ENCODE measurements around the gene GPR4. TPM values are rescaled to one million over a fixed set of nuclear protein-coding genes. Genes with fewer than 3 reads are reported as not detected.

Gene GPR4
- not detected in 2 replicates for total RNA-seq

- peaks cover 8% of the 10 kb centered on the region for H3K4me1 ChIP-seq (ENCODE audit: insufficient read depth, low read length)
- H3K79me2 ChIP-seq (ENCODE audit: insufficient read depth, low read length): no peaks in the 10 kb centered on the region
- H3K4me2 ChIP-seq (ENCODE audit: insufficient read depth, low read length): no peak within 1 kb of the TSS
- TF ChIP-seq CTCF (IDR thresholded peaks at IDR 0.05; ENCODE audit: extremely low read depth, low read depth, low read length): no peak
- no peak within 1 kb of the TSS for H3K4me3 ChIP-seq (ENCODE audit: insufficient read depth, low read length)
- H4K20me1 ChIP-seq (ENCODE audit: insufficient read depth, low read length): no peaks in the 10 kb centered on the region
- no peaks in the 10 kb centered on the region for H3K9me3 ChIP-seq (ENCODE audit: low read depth, low read length)
- peaks cover 49% of the 10 kb centered on the region for H3K27me3 ChIP-seq (ENCODE audit: insufficient read depth, low read length)
- peak within 1 kb of the TSS; percentile 3 for H2AFZ ChIP-seq (ENCODE audit: low read length)
- H3K27ac ChIP-seq (ENCODE audit: low read depth, low read length): no peak within 1 kb of the TSS
- peak; percentile 62 for DNase-seq (ENCODE audit: insufficient read length, low spot score, missing footprints)
- H3K36me3 ChIP-seq (ENCODE audit: insufficient read depth, low read length): no peaks in the 10 kb centered on the region
Measured at GRCh38 chr19:45601524-45602374, at the start of gene GPR4. Gene GPR4, minus strand, starts transcription at chr19:45602212. Its CDS starts 10,346 bp downstream, at chr19:45591866.

GRCh38 chr19:45650722-45651121 lies 48.7 kb upstream of the GPR4 start:
- no peaks in the 10 kb centered on the region for H3K79me2 ChIP-seq (ENCODE audit: insufficient read depth, low read length)
- DNase-seq (ENCODE audit: insufficient read length, low spot score, missing footprints): no peak
- no peak overlapping the region for H3K4me2 ChIP-seq (ENCODE audit: insufficient read depth, low read length)
- no peaks in the 10 kb centered on the region for H3K4me1 ChIP-seq (ENCODE audit: insufficient read depth, low read length)
- H3K27me3 ChIP-seq (ENCODE audit: insufficient read depth, low read length): no peaks in the 10 kb centered on the region
- no peaks in the 10 kb centered on the region for H3K36me3 ChIP-seq (ENCODE audit: insufficient read depth, low read length)
- no peak overlapping the region for H2AFZ ChIP-seq (ENCODE audit: low read length)
- no peak for TF ChIP-seq CTCF (IDR thresholded peaks at IDR 0.05; ENCODE audit: extremely low read depth, low read depth, low read length)
- no peak overlapping the region for H3K4me3 ChIP-seq (ENCODE audit: insufficient read depth, low read length)
- no peaks in the 10 kb centered on the region for H3K9me3 ChIP-seq (ENCODE audit: low read depth, low read length)
- no peaks in the 10 kb centered on the region for H4K20me1 ChIP-seq (ENCODE audit: insufficient read depth, low read length)
- no peak overlapping the region for H3K27ac ChIP-seq (ENCODE audit: low read depth, low read length)

- Histone ChIP-seq H2AFZ (ENCODE audit: low read length) (peak overlapping the region; percentile 91), H3K9me3 (ENCODE audit: low read depth, low read length) (no peaks in the 10 kb centered on the region)
- no peak for TF ChIP-seq CTCF (IDR thresholded peaks at IDR 0.05; ENCODE audit: extremely low read depth, low read depth, low read length)
Measured at GRCh38 chr19:45646345-45646698, 44.3 kb upstream of the GPR4 start.

GRCh38 chr19:45645631-45646344 lies 43.8 kb upstream of the GPR4 start:
- no peaks in the 10 kb centered on the region for H4K20me1 ChIP-seq (ENCODE audit: insufficient read depth, low read length)
- no peak for TF ChIP-seq CTCF (IDR thresholded peaks at IDR 0.05; ENCODE audit: extremely low read depth, low read depth, low read length)
- H3K36me3 ChIP-seq (ENCODE audit: insufficient read depth, low read length): no peaks in the 10 kb centered on the region
- peaks cover 17% of the 10 kb centered on the region for H3K4me1 ChIP-seq (ENCODE audit: insufficient read depth, low read length)
- H3K27ac ChIP-seq (ENCODE audit: low read depth, low read length): no peak overlapping the region
- peak overlapping the region; percentile 68 for H3K4me3 ChIP-seq (ENCODE audit: insufficient read depth, low read length)
- H3K9me3 ChIP-seq (ENCODE audit: low read depth, low read length): no peaks in the 10 kb centered on the region
- H2AFZ ChIP-seq (ENCODE audit: low read length): peak overlapping the region; percentile 91
- H3K27me3 ChIP-seq (ENCODE audit: insufficient read depth, low read length): no peaks in the 10 kb centered on the region
- DNase-seq (ENCODE audit: insufficient read length, low spot score, missing footprints): peak; percentile 100
- peak overlapping the region; percentile 75 for H3K4me2 ChIP-seq (ENCODE audit: insufficient read depth, low read length)
- H3K79me2 ChIP-seq (ENCODE audit: insufficient read depth, low read length): no peaks in the 10 kb centered on the region

More at GRCh38 chr19:45646345-45646698, 44.3 kb upstream of the GPR4 start:
- Histone ChIP-seq H4K20me1 (ENCODE audit: insufficient read depth, low read length) (no peaks in the 10 kb centered on the region), H3K36me3 (ENCODE audit: insufficient read depth, low read length) (no peaks in the 10 kb centered on the region), H3K4me2 (ENCODE audit: insufficient read depth, low read length) (peak overlapping the region; percentile 75), H3K79me2 (ENCODE audit: insufficient read depth, low read length) (no peaks in the 10 kb centered on the region), H3K27me3 (ENCODE audit: insufficient read depth, low read length) (no peaks in the 10 kb centered on the region), H3K27ac (ENCODE audit: low read depth, low read length) (no peak overlapping the region), H3K4me1 (ENCODE audit: insufficient read depth, low read length) (peaks cover 14% of the 10 kb centered on the region), H3K4me3 (ENCODE audit: insufficient read depth, low read length) (peak overlapping the region; percentile 68)
- DNase-seq (ENCODE audit: insufficient read length, low spot score, missing footprints): no peak

All from osteoblast (primary cell).